HG03039 (cell line): ENCODE data around the gene IGF2BP1.
"Not testable (repeated sequence)": the region's sequence is repeated elsewhere in the genome, so short reads cannot be mapped to it uniquely, and the experiment has no call there.

Experiments used
- ATAC-seq: cut with Tn5 transposase; IDR thresholded peaks from one replicate; pipeline ENCODE4 v1.9.1; 2021; ENCODE audit warnings: mild to moderate bottlenecking, moderate library complexity; ENCODE audit not compliant: unreplicated experiment

Gene IGF2BP1

DNA sequence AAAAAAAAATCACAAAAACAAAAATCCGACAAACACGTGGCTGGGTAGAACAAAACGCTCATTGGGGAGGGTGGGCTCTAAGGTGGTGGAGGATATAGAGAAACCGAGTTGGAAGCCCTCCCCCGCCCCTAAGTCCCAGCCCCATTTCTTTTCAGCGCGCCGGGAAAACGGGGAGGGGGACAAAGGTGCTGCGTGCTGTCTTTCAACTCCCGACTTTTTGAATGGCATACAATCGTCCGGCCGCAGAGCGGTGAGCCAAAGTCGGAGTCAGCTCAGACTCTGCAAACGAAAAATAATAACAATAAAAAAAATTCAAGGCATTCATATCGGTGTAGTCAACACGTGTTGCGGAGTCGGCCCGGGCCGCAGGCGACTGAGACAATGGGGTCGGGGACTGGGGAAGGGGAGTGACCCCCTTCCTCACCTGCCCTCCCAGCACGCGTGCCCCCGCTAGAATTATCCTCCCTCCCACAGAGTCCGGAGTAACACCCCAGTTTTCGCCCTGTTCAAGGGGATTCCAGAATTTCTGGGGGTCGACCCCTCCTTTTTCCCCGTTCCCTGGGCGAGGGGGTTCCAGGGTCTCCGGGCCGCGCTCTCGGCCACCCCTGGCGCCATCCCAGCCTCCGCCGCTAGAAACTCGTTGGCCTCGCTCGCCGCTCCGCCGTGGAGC, 1.7 kb upstream of the IGF2BP1 start:
- ATAC-seq, result no peak

DNA sequence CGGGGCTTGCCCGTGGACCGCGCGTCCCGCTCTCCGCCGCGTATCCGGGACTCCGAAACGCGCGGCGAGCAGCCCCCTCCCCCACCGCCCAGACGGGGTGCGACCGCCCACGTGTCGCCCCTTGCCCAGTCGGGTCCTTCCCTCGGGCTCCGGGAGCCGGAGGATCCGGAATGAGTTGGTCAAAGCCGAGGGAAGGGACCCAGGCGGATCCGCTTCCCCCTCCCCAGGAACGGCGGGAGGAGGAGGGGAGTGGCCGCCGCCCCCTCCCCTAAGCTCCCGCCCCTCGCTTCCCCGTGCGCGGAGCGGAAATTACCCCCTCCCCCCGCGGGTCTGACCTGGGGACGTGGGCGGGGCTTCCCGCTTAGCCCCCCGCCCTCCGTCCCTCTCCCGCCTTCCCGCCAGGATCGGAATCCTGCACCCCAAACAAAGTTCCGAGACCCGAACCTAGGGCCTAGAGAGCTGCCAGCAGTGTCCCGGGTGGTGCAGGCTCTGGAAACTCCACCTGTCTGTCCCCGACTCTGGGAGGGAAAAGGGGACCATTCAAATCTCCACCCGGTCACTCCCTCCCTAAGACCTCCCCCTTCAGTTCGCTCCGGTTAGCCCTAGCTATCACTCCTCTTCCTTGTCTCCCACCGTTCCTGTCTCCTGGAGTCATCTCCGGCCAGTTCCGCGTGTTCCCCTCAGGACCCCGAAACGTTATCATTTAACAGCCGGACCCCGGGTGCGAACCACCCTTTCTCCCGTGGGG, 1.0 kb upstream of the IGF2BP1 start:
- ATAC-seq, result no peak

DNA sequence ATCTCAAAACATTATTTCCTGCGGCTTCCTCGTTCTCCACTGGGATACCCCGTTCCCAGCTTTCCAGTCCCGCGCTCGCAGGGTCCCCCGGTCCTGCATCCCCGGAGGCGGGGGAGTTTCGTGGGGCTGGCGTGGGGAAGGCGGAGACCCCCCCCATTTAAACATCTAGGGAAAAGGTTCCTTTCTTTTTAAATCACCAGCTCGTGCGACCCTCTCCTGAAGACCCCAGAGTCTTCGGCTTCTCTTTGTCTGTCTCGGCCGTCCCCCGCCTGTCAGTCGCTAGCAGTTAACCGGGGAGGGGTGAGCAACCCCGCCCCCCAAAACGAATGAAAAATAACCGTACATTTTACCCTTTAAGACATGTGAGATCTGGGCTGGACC, 473 bp upstream of the IGF2BP1 start:
- no peak for ATAC-seq

DNA sequence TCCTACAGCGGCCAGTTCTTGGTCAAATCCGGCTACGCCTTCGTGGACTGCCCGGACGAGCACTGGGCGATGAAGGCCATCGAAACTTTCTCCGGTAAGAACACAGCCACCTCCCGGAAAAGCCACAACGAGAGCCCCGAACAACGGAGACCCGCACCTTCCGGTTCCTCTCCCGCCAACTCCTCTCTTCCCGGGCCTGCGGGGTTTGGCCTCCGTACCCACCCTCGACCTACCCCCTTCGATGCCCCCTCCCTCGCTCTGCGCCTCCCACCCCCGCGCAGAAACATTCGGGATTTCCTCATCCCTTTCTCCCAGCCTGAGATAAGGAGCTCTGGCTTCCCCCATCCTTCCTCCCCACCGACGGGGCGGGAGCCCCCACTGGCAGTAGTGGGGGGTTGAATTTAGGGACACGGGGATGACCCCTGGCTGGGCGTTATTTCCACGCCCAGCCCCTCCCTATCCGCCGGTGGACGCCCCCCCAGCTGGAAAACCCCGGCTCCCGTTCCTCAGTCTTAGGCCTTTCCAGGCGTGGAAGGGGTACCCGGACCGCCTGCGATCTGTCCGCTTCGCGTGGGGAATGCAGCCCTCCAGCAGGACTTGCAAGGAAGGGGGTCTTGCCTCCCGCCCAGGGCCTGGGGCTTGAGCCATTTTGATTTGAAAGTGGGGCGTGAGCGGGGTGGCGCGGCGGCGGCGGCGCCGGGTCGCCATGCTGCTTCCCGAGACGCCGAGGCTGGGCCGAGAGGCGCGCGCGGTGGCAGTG, 822 bp downstream of the IGF2BP1 start:
- no peak for ATAC-seq

DNA sequence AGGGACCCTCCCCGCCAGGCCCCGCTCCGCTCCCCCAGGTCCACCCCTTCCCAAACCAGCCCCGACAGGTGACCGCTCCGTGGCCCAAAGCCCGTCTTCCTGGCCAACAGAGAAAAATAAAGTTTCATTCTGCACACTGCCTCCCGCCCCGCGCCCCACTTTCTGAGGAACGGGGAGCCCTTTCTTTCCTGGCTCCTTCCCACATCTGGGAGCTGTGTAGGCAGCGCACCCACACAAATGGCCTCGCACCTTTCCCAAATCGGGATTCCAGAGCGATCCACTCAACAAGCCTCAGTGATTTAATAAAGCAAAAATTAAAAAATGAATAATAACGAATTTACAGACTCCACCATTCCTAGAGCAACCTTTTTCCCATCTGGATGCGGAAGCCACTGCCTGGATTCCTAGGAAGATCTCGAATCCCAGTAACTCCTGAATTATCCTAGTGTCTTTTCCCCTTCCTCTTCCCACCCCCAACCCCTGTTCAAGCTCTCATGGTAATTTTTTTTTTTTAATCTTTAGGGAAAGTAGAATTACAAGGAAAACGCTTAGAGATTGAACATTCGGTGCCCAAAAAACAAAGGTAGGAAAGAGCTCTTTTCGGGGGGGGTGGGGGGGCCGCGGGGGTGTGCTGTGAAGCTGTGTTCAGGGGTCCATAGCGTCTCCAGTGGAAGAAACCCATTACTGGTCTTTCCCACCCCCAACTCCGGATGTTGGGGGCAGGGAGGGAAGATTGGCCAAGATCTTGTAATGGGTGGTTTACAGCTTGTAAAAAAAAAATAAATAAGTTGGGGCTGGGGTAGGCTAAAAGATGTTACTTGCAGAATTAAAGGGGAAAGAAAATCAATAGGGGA, 1.6 kb downstream of the IGF2BP1 start:
- no peak for ATAC-seq

DNA sequence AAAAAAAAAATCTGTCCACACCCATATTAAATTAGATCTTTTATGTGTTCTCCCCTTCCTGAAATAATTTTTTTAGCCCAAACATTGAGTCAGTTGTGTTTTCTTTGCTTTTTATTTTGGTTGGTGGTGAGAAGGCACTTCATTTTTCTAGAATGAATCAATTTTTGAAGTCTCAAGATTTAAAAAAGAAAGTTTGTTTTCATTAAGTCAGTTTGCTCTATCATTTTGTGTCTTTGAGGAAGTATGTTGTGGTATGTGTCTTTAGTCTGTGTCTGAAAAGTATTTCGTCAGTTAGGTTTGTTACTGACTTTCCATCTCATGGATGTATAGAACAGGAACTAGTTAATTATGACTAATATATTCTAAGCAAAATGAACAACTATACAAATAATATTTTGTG, 3.8 kb downstream of the IGF2BP1 start:
- ATAC-seq, result no peak

DNA sequence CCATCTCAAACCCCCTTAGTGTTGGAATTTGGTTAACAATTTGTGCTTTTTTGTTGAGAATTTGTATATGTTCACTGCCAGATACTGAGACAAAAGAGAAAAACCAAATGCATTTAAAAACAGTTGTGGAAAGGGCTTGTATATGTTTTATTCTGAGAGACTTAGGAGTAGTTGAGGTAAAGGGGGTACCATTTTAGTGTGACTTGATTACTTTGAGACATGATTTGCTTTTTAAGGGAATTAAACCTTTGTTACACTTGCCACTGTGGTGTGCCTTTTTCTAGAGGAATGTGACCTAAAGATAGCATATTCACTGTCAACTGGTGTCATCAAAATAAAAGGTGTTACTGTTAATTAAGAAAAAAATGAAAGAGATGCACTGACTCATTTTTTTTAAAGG, 4.5 kb downstream of the IGF2BP1 start:
- ATAC-seq, result no peak

DNA sequence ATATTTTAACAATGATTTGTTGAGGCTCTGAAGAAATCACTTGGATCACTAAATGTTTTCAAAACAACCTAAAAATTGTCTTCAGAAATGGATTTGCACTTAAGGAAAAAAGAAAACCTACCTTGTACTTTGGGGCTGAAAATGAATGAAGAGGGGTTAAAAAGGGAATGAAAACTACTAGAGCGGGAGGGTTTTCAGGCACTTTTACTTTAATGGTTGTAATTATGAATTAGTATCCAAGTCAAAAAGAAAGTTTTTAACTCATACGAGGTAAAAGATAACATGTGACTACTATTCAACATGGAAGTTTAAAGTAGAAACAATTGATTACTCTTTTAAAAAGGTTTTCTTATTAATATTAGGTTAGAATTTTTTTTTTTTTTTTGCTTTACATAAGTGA, 5.1 kb downstream of the IGF2BP1 start:
- no peak for ATAC-seq

DNA sequence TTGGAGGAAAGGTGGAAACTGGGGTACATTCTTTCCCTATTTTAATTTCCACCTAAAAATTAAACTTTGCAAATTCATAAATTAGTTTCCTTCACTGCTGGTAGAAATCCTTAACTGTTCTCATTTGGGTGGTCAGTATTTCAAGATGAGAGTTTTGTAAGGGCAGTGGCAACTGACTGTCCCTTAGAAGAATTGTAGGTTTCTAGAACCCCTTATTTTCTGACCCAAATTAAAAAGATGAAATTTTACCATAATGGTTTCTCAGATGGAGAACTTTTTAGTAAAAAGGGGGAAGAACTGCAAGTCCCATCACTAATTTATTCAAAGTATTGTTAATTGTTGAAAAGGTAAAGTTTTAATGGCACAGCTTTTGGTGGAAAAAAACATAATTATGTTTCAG, 5.6 kb downstream of the IGF2BP1 start:
- no peak for ATAC-seq

DNA sequence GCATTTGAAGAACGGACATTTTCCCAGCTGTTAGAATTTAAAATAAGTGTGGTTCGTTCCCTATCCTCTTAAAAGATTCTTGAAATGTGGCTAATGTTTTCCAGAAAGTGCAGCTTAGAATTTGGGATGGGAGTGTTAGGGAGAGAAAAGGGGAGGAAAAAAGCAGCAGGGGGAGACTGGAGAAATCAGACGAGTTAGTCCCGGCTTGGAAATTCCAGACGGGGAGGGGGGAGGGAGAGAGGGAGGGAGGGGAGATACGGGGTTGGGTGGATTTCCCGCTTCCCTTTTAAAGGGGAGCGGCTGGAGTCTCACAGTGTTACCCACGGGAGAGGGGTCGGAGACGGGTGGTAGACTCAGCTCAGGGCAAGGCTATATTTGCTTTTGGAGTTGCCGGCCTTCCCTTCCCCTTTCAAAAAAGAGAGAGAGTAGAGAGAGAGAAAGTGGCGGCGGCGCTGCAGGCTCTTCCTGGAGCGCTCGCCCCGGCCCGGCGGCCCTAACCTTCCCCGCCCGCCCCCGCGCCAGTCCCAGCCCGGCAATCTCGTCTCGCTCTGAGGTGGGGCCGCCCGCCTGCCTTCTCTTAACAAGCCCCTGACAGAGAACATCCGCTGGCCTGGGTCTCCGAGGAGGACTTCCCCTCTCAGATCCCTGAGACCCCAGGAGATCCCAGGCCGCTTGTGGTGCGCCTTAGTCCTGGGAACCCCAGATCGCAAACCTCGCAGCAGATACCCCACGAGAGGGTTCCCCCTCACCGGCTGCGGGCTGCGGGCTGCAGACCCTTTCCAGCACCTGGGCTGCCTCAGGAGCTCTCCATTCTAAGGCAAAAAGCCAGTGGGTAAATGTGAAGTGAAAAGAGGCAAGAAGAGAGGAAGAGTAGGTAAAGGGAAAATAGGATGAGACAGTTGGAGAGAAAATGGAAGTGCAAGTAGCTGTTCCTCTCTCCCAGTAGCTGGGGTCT, 6.6 kb downstream of the IGF2BP1 start:
- no peak for ATAC-seq

DNA sequence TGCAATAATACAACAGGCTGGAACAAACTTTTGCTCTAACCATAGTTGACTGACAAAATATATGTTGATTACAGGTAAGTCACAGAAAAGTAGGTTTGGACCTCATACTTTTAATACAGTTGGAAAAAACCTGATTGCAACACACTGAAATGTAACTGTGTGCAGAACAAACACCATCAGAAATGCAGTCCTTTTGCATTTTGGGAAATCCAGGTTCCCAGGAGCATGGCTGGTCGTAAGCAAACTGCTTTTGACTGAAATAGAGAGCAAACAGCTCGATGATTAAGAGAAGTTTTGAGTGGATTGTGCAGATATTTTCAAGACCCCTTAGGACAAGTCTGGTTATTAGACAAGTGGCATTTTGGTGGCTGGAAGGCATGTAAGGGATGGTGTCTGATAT, 8.0 kb downstream of the IGF2BP1 start:
- no peak for ATAC-seq

DNA sequence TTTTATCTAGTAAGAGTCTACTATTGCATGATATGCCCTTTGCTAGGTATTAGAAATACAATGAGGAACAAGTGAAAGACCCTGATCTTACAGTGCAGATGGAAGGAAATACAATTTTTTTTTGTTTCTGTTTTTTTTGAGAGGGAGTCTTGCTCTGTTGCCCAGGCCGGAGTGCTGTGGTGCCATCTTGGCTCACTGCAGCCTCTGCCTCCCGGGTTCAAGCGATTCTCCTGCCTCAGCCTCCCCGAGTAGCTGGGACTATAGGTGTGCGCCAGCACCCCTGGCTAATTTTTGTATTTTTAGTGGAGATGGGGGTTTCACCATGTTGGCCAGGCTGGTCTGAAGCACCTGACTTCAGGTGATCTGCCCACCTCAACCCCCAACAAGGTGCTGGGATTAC, 11.7 kb downstream of the IGF2BP1 start:
- not testable (repeated sequence) for ATAC-seq

DNA sequence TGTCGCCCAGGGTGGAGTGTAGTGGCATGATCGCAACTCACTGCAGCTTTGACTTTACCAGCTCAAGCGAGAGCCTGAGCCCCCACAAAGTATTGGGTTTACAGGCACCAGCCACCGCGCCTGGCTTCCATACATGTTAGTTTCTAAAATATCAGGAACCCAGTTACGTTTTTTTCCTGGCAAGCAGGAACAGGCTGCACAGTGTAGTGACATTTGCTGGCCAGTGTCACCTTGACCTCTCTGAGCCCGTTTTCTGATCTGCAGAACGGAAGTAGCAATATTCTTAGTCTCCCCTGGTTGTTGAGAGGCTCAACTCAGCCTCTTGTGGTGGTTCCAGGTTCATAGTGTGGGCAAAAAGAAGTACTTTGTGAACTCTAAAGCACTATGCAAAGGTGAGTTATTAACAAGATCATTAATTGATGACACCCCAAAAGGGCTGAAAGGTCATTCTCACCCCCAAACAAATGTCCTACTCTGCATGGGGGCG, 15.6 kb downstream of the IGF2BP1 start:
- ATAC-seq, result no peak

DNA sequence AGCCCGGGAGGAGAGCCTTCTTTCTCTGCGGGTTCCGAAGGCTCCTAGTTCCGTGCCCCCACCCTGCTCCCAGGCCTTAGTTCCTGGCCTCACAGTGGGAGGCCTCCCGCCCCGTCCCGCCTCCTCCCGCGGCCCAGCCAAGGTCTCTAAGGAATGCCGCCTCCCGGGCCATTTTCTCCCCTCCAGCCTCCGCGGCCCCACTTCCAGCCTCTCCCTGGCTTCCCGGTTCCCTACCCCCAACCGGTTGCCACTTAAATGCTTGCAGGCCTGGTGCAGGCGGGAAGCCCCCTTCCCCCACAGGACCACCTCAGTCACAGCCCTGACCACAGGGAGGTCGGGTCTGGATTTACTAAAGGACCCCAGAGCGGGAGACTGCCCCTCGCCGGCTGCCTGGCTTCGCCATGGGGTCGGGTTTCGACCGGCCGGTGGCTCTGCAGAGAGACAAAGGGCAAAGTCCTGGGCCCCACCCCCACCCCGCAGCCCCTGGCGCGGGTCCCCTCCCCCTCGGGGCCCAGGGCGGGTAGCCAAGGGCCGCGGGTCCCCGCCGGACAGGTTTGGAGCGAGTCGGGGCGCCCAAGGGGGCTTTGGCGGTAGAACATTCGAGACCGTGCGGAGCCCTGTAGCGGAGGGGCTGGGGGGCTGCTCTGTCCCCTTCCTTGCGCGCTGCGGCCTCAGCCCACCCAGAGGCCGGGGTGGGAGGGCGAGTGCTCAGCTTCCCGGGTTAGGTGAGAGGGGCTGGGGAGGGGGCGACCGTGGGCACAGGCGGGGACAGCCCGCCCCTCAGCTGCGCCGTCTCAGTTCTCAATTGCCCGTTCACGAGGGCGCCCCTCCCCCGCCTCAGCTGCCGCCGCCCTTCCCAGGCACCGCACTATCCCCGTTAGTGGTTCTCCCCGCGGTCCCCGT, 16.4 kb downstream of the IGF2BP1 start:
- ATAC-seq, result no peak

DNA sequence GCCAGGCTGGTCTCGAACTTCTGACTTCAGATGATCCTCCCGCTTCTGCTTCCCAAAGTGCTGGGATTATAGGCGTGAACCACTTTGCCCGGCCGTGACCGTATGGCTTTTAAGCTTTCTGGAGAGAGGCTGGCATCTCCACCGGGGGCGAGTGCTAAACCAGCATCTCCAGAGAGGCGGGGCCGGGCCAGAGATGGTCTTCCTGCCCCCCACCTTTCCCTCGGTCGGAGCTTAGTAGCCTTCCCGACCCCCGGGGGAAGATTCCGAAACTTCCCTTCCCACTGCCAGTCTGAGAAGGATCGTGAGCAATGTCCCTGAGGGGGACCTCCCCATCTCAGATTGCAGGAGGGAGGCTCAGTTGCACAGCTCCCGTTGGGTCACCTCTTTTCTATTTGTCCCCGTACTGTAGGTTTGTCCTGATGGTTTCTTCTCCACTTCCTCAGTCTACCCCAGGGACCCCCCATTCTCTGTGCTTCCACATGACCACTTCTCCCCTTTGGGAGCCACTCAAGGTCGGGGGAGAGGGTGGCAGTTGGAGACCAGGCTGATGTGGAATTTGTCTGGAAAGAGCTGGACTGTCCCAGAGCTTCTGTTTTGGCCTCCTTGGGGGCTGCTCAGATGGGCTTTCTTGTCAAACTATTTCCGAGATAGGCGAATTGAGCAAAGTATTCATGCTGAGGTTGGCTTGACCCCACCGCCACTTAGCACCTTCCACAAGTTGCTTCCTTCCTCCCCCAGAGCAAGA, 18.2 kb downstream of the IGF2BP1 start:
- no peak for ATAC-seq

DNA sequence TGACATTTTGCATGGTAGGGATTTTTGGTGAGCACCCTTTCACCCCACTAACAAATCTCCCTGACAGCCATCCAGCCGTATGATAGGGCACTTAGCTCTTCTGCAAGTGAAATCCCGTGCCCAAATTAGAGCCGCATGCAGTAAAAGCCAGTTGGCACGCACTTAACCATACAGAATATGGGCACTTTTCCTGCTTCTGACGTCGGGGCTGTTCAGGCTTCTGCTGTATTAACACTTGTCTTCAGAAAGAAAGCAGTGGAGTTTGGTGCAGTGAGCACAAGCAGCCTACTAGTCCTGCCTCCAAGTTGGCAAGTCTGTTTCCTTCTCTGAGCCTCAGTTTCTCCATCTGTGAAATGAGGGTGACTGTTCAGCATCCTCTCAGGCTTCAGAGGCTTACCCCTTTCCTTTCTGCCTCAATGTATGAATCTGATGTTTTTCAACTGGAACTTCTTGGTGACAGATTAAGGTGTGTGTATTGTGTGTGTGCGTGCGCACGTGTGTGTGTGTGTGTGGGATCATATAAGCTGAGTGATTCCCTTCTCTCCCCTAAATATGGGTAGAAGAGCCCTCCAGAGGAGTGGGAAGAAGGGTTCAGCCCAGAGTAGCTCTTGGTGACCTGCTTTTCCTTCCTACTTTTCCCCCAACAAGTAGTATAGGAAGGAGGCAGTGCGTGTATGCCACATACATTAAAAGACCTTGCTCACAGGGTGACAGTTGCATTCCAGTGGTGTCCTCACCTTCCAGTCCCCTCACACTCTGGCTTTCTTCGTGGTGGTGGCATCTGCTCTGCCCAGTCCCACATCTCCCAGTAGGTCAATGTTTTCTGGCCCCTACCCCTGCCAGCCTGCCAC, 19.0 kb downstream of the IGF2BP1 start:
- no peak for ATAC-seq

DNA sequence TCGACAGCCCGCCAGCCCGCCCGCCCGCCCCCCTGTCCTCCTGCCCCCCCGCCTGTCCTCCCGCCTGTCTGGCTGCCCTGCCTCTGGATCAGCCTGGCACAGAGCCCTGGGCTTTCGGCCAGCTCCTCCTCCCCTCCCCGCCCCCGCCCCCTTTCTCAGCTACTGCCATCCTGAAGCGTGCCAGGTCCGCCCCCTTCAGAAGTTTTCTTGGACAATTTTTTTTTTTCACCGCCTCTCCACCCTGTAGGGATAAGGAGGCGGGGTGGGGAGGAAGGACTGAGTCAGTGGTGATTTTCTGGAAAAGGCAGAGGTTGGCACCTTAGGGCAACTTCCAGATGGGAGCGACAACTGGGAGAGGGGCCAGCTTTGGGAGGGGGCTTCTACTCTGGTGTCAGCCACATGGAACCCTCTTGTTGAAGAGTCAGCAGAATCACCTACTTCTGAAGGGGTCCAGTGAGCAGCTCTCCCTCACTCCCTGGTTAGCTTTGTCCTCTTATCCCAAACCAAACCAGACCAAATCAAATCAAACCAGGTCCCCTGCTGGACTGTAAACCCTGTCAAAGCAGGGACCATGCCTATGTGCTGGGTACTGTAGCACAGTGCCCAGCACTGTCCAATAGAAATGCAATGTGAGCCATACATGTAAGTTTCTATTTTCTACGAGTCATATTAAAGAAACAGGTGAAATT, 19.7 kb downstream of the IGF2BP1 start:
- no peak for ATAC-seq
